NCI-H1436 (cell line): ENCODE measurements around the gene GPR68.
A peak's percentile ranks its signal among the peaks of the same experiment; 100 is the strongest.

Experiments used
- DNase-seq: peaks from one replicate; lab custom pipeline; 2025; lab: John Stamatoyannopoulos, UW

Gene GPR68

GRCh38 chr14:91244501-91244901 lies at the start of gene GPR68:
Gene GPR68, minus strand, starts transcription at chr14:91244704. Its CDS starts 9,654 bp downstream, at chr14:91235050.
- DNase-seq: no peak

- no peak for DNase-seq
Measured at GRCh38 chr14:91294153-91294552, 49.6 kb upstream of the GPR68 start.

- no peak for DNase-seq
Measured at GRCh38 chr14:91293281-91293680, 48.8 kb upstream of the GPR68 start.

- no peak for DNase-seq
Measured at GRCh38 chr14:91292491-91292890, 48.0 kb upstream of the GPR68 start.

GRCh38 chr14:91291786-91292405 lies 47.4 kb upstream of the GPR68 start:
- DNase-seq: no peak

- no peak for DNase-seq
Measured at GRCh38 chr14:91290986-91291385, 46.5 kb upstream of the GPR68 start.

GRCh38 chr14:91289464-91289863 lies 45.0 kb upstream of the GPR68 start:
- no peak for DNase-seq

- no peak for DNase-seq
Measured at GRCh38 chr14:91288876-91289275, 44.4 kb upstream of the GPR68 start.

- DNase-seq: peak; percentile 36
Measured at GRCh38 chr14:91286530-91286937, 42.0 kb upstream of the GPR68 start.

- DNase-seq: no peak
Measured at GRCh38 chr14:91284791-91285548, 40.5 kb upstream of the GPR68 start.

- no peak for DNase-seq
Measured at GRCh38 chr14:91284146-91284790, 39.8 kb upstream of the GPR68 start.

GRCh38 chr14:91283666-91284065 lies 39.2 kb upstream of the GPR68 start:
- no peak for DNase-seq

- no peak for DNase-seq
Measured at GRCh38 chr14:91282954-91283645, 38.6 kb upstream of the GPR68 start.

- DNase-seq: no peak
Measured at GRCh38 chr14:91281346-91281745, 36.8 kb upstream of the GPR68 start.

- DNase-seq: no peak
Measured at GRCh38 chr14:91280129-91280528, 35.6 kb upstream of the GPR68 start.

GRCh38 chr14:91279354-91279753 lies 34.9 kb upstream of the GPR68 start:
- no peak for DNase-seq

GRCh38 chr14:91278383-91278715 lies 33.8 kb upstream of the GPR68 start:
- no peak for DNase-seq

GRCh38 chr14:91277546-91278382 lies 33.3 kb upstream of the GPR68 start:
- no peak for DNase-seq

- DNase-seq: no peak
Measured at GRCh38 chr14:91274796-91275195, 30.3 kb upstream of the GPR68 start.

GRCh38 chr14:91273885-91274273 lies 29.4 kb upstream of the GPR68 start:
- no peak for DNase-seq

GRCh38 chr14:91273273-91273884 lies 28.9 kb upstream of the GPR68 start:
- DNase-seq: no peak
